HEK293T (cell line): ENCODE measurements around the gene ZNF544.

Experiments used
- CTCF ChIA-PET: fragments of 350-600 bp; formaldehyde crosslinking; extraction: SDS; loops from one replicate; lab custom pipeline; 2021; ENCODE audit warnings: antibody characterized with exemption, inconsistent platforms; lab: Yijun Ruan, JAX
- POLR2A ChIA-PET: fragments of 350-600 bp; formaldehyde crosslinking; extraction: SDS; loops from one replicate; lab custom pipeline; 2020; ENCODE audit warnings: antibody characterized with exemption, inconsistent platforms; lab: Yijun Ruan, JAX
- DNase-seq: peaks from one replicate; pipeline ENCODE4 v3.0.0; 2012; ENCODE audit warnings: mixed read lengths; ENCODE audit errors: extremely low spot score
- ARNT ChIP-seq: fragments of 450-650 bp; IDR thresholded peaks from 2 replicates; pipeline ENCODE4 v1.6.1; 2017; ENCODE audit warnings: mild to moderate bottlenecking
- BHLHE40 ChIP-seq: fragments of 450-650 bp; IDR thresholded peaks from 2 replicates; pipeline ENCODE4 v1.6.1; 2016; ENCODE audit warnings: mild to moderate bottlenecking, moderate library complexity, borderline replicate concordance
- CTBP1 ChIP-seq: fragments of 450-650 bp; IDR thresholded peaks from 2 replicates; pipeline ENCODE4 v1.6.1; 2016; ENCODE audit warnings: borderline replicate concordance
- ELF4 ChIP-seq: fragments of 450-650 bp; IDR thresholded peaks from 2 replicates; pipeline ENCODE4 v1.6.1; 2017; ENCODE audit warnings: antibody characterized with exemption
- FOXA1 ChIP-seq: fragments of 450-650 bp; IDR thresholded peaks from 2 replicates; pipeline ENCODE4 v1.6.1; 2016; ENCODE audit warnings: mild to moderate bottlenecking
- FOXK2 ChIP-seq: fragments of 450-650 bp; IDR thresholded peaks from 2 replicates; pipeline ENCODE4 v1.6.1; 2016; ENCODE audit warnings: mild to moderate bottlenecking
- FOXM1 ChIP-seq: fragments of 450-650 bp; IDR thresholded peaks from 2 replicates; pipeline ENCODE4 v1.6.1; 2017; ENCODE audit warnings: mild to moderate bottlenecking, borderline replicate concordance
- HDGF ChIP-seq: fragments of 450-650 bp; IDR thresholded peaks from 2 replicates; pipeline ENCODE4 v1.6.1; 2017; ENCODE audit warnings: antibody characterized with exemption, borderline replicate concordance
- L3MBTL2 ChIP-seq: fragments of 450-650 bp; conservative IDR thresholded peaks from 2 replicates; pipeline ENCODE4 v1.6.1; 2016; ENCODE audit warnings: mild to moderate bottlenecking
- LEF1 ChIP-seq: fragments of 450-650 bp; IDR thresholded peaks from 2 replicates; pipeline ENCODE4 v1.6.1; 2017; ENCODE audit warnings: mild to moderate bottlenecking, borderline replicate concordance
- NFRKB ChIP-seq: fragments of 450-650 bp; IDR thresholded peaks from 2 replicates; pipeline ENCODE4 v1.6.1; 2016; ENCODE audit warnings: mild to moderate bottlenecking, moderate library complexity
- SP1 ChIP-seq: fragments of 450-650 bp; IDR thresholded peaks from 2 replicates; pipeline ENCODE4 v1.6.1; 2017
- SUZ12 ChIP-seq: fragments of 450-650 bp; IDR thresholded peaks from 2 replicates; pipeline ENCODE4 v1.6.1; 2016; ENCODE audit warnings: mild to moderate bottlenecking
- TARDBP ChIP-seq: fragments of 450-650 bp; IDR thresholded peaks from 2 replicates; pipeline ENCODE4 v1.6.1; 2016
- ZNF384 ChIP-seq: fragments of 450-650 bp; IDR thresholded peaks from 2 replicates; pipeline ENCODE4 v1.6.1; 2016
- TF ChIP-seq, protein P1 (sequence below): fragments of 450-650 bp; IDR thresholded peaks from 2 replicates; pipeline ENCODE4 v1.6.1; 2016

Gene ZNF544

DNA sequence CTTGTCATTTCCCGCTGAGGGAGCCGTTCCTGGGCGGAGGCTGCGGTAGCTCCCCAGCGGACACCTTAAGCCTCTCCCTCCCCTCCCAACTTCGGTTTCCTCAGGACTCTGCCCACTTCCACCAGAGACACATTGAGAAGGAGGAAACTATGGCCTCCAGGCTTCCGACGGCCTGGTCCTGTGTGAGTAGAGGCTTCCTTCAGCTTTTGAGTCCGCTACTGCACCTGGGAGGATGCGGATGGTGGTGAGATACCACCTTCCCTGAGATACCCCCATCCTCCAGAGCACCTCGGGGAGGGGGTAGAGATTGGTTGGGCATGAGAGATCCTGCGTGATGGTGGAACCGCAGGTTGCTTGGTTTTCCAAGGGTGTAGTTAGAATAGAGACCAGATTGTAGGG lies 44.9 kb upstream of the ZNF544 start:
- no peak for DNase-seq
- CTCF ChIA-PET = no interaction called here
- POLR2A ChIA-PET = interaction anchor here (0.9 to 1.8 kb wide), 8 partner anchors 9 to 360 kb away, joined by 3 to 10 read pairs (median 4); partner anchors contain the start of genes TRIM28, ZBTB45, ZNF544 and ZNF606
- TF ChIP-seq FOXK2 (no peak), HDGF (no peak), BHLHE40 (no peak), ELF4 (no peak), FOXA1 (no peak), ARNT (no peak), L3MBTL2 (no peak), SP1 (no peak), CTBP1 (no peak)
- TF ChIP-seq, protein P1, sequence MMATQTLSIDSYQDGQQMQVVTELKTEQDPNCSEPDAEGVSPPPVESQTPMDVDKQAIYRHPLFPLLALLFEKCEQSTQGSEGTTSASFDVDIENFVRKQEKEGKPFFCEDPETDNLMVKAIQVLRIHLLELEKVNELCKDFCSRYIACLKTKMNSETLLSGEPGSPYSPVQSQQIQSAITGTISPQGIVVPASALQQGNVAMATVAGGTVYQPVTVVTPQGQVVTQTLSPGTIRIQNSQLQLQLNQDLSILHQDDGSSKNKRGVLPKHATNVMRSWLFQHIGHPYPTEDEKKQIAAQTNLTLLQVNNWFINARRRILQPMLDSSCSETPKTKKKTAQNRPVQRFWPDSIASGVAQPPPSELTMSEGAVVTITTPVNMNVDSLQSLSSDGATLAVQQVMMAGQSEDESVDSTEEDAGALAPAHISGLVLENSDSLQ = no peak

DNA sequence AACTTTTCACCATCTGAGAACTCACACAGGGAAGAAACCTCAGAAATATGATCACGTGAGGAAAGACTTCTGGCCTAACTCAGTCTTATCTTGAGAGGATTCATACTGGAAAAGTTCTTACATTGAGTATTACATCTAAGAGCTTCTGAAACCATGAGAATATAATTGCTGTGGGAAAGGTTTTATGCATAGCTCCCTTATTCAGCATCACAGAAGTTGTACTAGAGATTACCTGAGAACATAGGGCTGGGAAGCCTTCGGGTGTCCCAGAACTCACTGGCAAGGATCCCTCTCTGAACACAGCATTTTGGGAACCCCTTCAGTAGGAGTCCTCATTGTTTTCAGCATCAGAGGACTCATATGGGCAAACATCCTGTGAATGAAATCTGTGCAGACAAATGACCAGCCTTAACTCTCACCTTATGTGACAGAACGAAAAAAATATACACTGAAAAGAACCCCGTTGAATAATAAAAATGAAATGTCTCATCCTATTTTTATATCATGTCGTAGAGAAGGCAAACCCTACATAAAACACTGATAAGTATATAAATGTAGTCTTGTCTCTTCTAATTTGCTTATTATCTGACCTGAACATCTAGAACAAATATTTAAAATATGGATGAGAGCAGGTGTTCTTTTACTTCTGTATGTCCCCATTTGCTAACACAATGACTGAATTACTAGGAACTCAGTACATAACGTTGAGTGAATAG lies 31.7 kb upstream of the ZNF544 start:
- CTCF ChIA-PET = no interaction called here
- POLR2A ChIA-PET = no interaction called here
- DNase-seq = no peak
- TF ChIP-seq FOXM1 (no peak), NFRKB (no peak), ARNT (no peak), BHLHE40 (no peak), FOXK2 (no peak), ZNF384 (no peak), L3MBTL2 (no peak), CTBP1 (no peak)

DNA sequence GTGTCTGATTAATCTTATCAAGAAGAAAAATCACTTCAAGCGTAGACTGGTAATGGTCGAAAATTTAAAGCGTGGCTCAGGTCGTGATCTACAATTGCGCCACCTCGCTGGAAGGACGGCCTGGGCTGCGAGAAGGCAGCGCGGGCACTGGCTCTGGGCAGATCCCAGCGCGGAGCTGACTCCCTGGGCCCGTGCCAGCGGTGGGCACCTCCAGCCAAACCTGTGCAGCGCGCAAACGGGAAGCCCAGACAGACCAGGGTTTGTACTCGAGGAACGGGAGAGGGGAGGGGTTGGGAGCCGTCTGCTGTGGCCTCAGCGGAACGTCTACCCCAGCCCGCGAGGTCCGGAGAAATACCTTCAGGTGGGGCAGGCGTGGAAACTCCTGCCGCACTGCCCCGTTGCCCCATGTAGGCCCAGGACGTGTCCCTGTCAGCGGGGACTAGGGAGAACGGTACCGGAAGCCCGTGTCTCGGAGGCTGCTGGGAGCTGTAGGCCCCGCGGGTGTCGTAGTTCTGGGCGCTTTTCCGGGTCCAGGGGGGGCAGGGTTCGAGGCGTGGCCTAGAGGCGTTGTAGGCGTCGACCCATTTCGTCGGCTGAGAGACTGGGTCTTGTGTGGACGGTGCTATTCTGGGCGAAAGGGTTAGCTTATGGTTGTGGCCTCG lies 24.8 kb upstream of the ZNF544 start:
- DNase-seq = no peak
- ChIA-PET POLR2A (no interaction called here), CTCF (no interaction called here)
- TF ChIP-seq, protein P1 = no peak
- TF ChIP-seq SUZ12 (no peak), BHLHE40 (no peak), TARDBP (no peak)

DNA sequence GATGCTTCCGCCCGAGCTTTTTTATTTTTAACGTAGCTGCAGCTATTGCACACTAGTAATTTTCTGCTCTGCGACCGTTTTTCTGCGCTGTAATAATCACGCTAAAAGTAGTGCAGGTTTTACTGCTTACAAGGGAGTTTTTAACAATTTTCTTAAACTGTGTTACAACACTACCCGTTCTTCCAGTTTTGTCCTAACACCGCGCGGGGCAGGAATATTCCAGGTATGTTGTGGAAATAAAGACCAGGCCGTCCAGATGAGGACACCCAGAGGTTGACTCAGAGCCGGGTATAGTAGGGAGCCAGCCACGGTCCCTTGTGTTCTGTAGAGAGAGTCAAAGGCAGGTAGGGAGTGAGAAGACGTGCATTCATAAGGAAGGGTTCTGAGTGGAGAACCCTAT lies 24.1 kb upstream of the ZNF544 start:
- ChIA-PET POLR2A (no interaction called here), CTCF (no interaction called here)
- no peak for DNase-seq
- TF ChIP-seq LEF1 = no peak
- TF ChIP-seq SUZ12 = no peak
- no peak for TF ChIP-seq CTBP1
- TF ChIP-seq BHLHE40 = no peak
- TF ChIP-seq ELF4 = no peak
- no peak for TF ChIP-seq NFRKB
- TF ChIP-seq FOXA1 = no peak
- TF ChIP-seq TARDBP = no peak
- no peak for TF ChIP-seq ARNT

DNA sequence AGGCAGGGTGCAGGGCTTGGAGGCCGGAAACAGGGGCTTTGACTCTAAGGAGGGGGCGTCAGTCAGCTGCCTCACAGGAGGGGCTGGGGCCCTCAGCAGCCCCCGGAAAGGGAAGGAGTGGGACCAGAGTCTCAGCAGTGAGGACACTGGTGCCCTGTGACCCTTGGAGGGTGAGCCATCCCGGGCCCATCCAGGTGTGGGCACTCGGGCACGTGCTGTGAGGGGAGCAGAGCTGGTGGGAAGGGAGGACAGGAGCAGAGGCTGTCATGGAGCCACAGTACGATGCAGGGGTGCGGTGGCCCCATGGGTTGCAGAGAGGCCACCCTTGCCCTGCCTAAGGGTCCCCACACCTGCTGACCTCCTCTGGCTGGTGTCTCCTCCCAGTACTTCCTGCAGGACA lies 19.1 kb upstream of the ZNF544 start:
- ChIA-PET CTCF (no interaction called here), POLR2A (no interaction called here)
- no peak for DNase-seq
- no peak for TF ChIP-seq FOXM1
- TF ChIP-seq ARNT = no peak
- TF ChIP-seq SP1 = no peak
- TF ChIP-seq FOXK2 = no peak
- no peak for TF ChIP-seq HDGF
- TF ChIP-seq TARDBP = no peak
- no peak for TF ChIP-seq L3MBTL2
- no peak for TF ChIP-seq ELF4

DNA sequence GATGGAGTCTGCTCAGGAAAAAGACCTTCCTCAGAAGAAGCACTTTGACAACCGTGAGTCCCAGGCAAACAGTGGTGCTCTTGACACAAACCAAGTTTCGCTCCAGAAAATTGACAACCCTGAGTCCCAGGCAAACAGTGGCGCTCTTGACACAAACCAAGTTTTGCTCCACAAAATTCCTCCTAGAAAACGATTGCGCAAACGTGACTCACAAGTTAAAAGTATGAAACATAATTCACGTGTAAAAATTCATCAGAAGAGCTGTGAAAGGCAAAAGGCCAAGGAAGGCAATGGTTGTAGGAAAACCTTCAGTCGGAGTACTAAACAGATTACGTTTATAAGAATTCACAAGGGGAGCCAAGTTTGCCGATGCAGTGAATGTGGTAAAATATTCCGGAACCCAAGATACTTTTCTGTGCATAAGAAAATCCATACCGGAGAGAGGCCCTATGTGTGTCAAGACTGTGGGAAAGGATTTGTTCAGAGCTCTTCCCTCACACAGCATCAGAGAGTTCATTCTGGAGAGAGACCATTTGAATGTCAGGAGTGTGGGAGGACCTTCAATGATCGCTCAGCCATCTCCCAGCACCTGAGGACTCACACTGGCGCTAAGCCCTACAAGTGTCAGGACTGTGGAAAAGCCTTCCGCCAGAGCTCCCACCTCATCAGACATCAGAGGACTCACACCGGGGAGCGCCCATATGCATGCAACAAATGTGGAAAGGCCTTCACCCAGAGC lies 16.2 kb upstream of the ZNF544 start:
- TF ChIP-seq, protein P1 = no peak
- TF ChIP-seq FOXA1 = no peak
- no peak for TF ChIP-seq SP1
- TF ChIP-seq TARDBP = no peak
- TF ChIP-seq ZNF384 = no peak
- TF ChIP-seq CTBP1 = no peak
- no peak for TF ChIP-seq NFRKB
- no peak for TF ChIP-seq FOXK2
- no peak for TF ChIP-seq ARNT
- TF ChIP-seq HDGF = no peak
- no peak for TF ChIP-seq L3MBTL2
- no peak for TF ChIP-seq ELF4
- no peak for TF ChIP-seq FOXM1
- TF ChIP-seq SUZ12 = no peak
- TF ChIP-seq BHLHE40 = no peak
- TF ChIP-seq LEF1 = no peak
- DNase-seq = no peak
- POLR2A ChIA-PET = no interaction called here
- CTCF ChIA-PET = interaction anchor here (0.6 kb wide), 1 partner anchor 91 kb away, joined by 3 read pairs; no protein-coding TSS in a partner anchor
